ENCODE measurements around the gene LRFN5. TPM values are rescaled to one million over a fixed set of nuclear protein-coding genes. Genes with fewer than 3 reads are reported as not detected.

Gene LRFN5
- total RNA-seq, 2 donors from 2014 or later, result 0.37 TPM

GRCh38 chr14:41642367-41642766, 35.7 kb downstream of the LRFN5 start:
- no peaks in the 10 kb centered on the region for H3K36me3 ChIP-seq
- TF ChIP-seq, protein P1, sequence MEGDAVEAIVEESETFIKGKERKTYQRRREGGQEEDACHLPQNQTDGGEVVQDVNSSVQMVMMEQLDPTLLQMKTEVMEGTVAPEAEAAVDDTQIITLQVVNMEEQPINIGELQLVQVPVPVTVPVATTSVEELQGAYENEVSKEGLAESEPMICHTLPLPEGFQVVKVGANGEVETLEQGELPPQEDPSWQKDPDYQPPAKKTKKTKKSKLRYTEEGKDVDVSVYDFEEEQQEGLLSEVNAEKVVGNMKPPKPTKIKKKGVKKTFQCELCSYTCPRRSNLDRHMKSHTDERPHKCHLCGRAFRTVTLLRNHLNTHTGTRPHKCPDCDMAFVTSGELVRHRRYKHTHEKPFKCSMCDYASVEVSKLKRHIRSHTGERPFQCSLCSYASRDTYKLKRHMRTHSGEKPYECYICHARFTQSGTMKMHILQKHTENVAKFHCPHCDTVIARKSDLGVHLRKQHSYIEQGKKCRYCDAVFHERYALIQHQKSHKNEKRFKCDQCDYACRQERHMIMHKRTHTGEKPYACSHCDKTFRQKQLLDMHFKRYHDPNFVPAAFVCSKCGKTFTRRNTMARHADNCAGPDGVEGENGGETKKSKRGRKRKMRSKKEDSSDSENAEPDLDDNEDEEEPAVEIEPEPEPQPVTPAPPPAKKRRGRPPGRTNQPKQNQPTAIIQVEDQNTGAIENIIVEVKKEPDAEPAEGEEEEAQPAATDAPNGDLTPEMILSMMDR (IDR thresholded peaks at IDR 0.05), result no peak
- no peak overlapping the region for H3K27ac ChIP-seq
- H3K4me1 ChIP-seq, result no peaks in the 10 kb centered on the region
- DNase-seq, result no peak
- H3K4me3 ChIP-seq, result no peak overlapping the region
- H3K9ac ChIP-seq (ENCODE audit: low read depth in 2 of 2, low read length in 2 of 2), result no peak overlapping the region
- H3K9me3 ChIP-seq, result no peaks in the 10 kb centered on the region
- H3K27me3 ChIP-seq, result no peaks in the 10 kb centered on the region
- intact Hi-C loops (cut with DNase I), result no loop called here

GRCh38 chr14:41642789-41643188, 36.1 kb downstream of the LRFN5 start:
- TF ChIP-seq, protein P1 (IDR thresholded peaks at IDR 0.05), result no peak
- DNase-seq, result no peak
- no peak overlapping the region for H3K9ac ChIP-seq (ENCODE audit: low read depth in 2 of 2, low read length in 2 of 2)
- no peaks in the 10 kb centered on the region for H3K9me3 ChIP-seq
- no peaks in the 10 kb centered on the region for H3K4me1 ChIP-seq
- intact Hi-C loops (cut with DNase I), result no loop called here
- H3K27ac ChIP-seq, result no peak overlapping the region
- no peaks in the 10 kb centered on the region for H3K27me3 ChIP-seq
- H3K4me3 ChIP-seq, result no peak overlapping the region
- H3K36me3 ChIP-seq, result no peaks in the 10 kb centered on the region

GRCh38 chr14:41644606-41645005, 37.9 kb downstream of the LRFN5 start:
- Histone ChIP-seq H3K4me1 (no peaks in the 10 kb centered on the region), H3K9ac (ENCODE audit: low read depth in 2 of 2, low read length in 2 of 2) (no peak overlapping the region), H3K36me3 (no peaks in the 10 kb centered on the region), H3K4me3 (no peak overlapping the region), H3K27me3 (no peaks in the 10 kb centered on the region), H3K9me3 (no peaks in the 10 kb centered on the region), H3K27ac (no peak overlapping the region)
- DNase-seq, result no peak
- intact Hi-C loops (cut with DNase I), result no loop called here
- TF ChIP-seq, protein P1 (IDR thresholded peaks at IDR 0.05), result no peak

DNA sequence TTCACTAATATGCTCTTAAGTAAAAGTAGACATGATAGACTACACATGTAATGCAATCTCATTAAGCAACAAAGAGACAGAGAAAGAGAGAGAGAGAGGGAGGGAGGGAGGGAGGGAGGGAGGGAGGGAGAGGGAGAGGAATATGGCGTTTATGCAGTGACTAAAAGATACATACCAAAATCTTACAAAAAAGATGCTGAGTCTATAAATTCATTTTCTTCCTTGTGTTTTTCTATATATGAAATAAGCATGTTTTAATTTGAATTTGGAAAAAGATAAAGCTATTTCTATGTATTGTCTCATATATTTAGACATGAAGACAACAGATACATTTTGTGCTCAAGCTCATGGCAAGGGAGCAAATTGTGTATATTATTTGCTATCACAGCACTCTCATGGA, 44.1 kb downstream of the LRFN5 start:
- H3K4me3 ChIP-seq, result no peak overlapping the region
- H3K4me1 ChIP-seq, result no peaks in the 10 kb centered on the region
- H3K9ac ChIP-seq (ENCODE audit: low read depth in 2 of 2, low read length in 2 of 2), result no peak overlapping the region
- no peaks in the 10 kb centered on the region for H3K27me3 ChIP-seq
- no peaks in the 10 kb centered on the region for H3K9me3 ChIP-seq
- H3K27ac ChIP-seq, result no peak overlapping the region
- H3K36me3 ChIP-seq, result no peaks in the 10 kb centered on the region
- intact Hi-C loops (cut with DNase I), result no loop called here
- DNase-seq, result no peak
- TF ChIP-seq, protein P1 (IDR thresholded peaks at IDR 0.05), result no peak

DNA sequence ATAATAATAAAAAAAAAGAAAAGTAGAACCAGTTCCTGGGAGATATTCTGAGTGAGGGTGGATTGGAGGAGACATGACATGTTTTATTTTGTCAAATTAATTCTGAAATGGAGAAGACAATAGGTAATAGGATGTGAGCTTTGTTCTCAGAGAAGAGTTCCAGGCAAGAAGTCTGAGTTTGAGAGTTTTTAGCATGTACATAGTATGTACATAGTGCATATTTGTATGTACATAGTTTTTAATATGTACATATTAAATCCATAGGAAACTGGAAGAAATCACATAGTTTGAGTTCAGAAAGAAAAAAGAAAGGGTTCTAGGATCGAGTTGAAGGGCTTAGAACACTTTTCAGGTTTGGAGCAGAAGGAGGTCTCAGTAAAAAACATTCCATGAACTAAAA, 47.5 kb downstream of the LRFN5 start:
- no peaks in the 10 kb centered on the region for H3K27me3 ChIP-seq
- intact Hi-C loops (cut with DNase I), result no loop called here
- H3K4me3 ChIP-seq, result no peak overlapping the region
- no peak overlapping the region for H3K9ac ChIP-seq (ENCODE audit: low read depth in 2 of 2, low read length in 2 of 2)
- H3K4me1 ChIP-seq, result no peaks in the 10 kb centered on the region
- no peak for DNase-seq
- TF ChIP-seq, protein P1 (IDR thresholded peaks at IDR 0.05), result no peak
- no peaks in the 10 kb centered on the region for H3K36me3 ChIP-seq
- no peak overlapping the region for H3K27ac ChIP-seq
- no peaks in the 10 kb centered on the region for H3K9me3 ChIP-seq
